Heart right ventricle (tissue), 16 donors: Measurements from ENCODE around the gene ACADM. TPM values are rescaled to one million over a fixed set of nuclear protein-coding genes. Genes with fewer than 3 reads are reported as not detected.
"Not testable (repeated sequence)": the region's sequence is repeated elsewhere in the genome, so short reads cannot be mapped to it uniquely, and the experiment has no call there.

Experiments
- ATAC-seq, 8 donors: fragments of 200-7000 bp; cut with Tn5 transposase; one replicate each; pipeline ENCODE4 v1.9.1; 2020; ENCODE audit warnings: mild to moderate bottlenecking in 8 of 8, moderate library complexity in 8 of 8, moderate number of reproducible peaks in 1 of 8
- DNase-seq, 2 donors: peaks; one replicate each; pipeline ENCODE4 v3.0.0-alpha.2; 2020
- H3K27ac ChIP-seq, 10 donors: fragments of 200-600 bp; sonication (generic) in 2 of 10; one replicate each; pipeline versions ENCODE4 v1.5.0 to v1.8.0; 2020 to 2022; ENCODE audit warnings: mild to moderate bottlenecking in 3 of 10
- H3K27me3 ChIP-seq, 7 donors: fragments of 200-600 bp; one replicate each; pipeline ENCODE4 v1.8.0; 2021 to 2022; ENCODE audit warnings: mild to moderate bottlenecking in 2 of 7
- H3K36me3 ChIP-seq, 9 donors: fragments of 200-600 bp; sonication (generic) in 1 of 9; one replicate each; pipeline versions ENCODE4 v1.5.0 to v1.8.0; 2020 to 2022; ENCODE audit warnings: mild to moderate bottlenecking in 2 of 9
- H3K4me1 ChIP-seq, 9 donors: fragments of 200-600 bp; sonication (generic) in 1 of 9; one replicate each; pipeline versions ENCODE4 v1.5.0 to v1.8.0; 2020 to 2022; ENCODE audit warnings: mild to moderate bottlenecking in 4 of 9
- H3K4me3 ChIP-seq, 10 donors: fragments of 200-600 bp; sonication (generic) in 2 of 10; one replicate each; pipeline versions ENCODE4 v1.5.0 to v1.8.0; 2020 to 2022; ENCODE audit warnings: mild to moderate bottlenecking in 7 of 10, moderate library complexity in 2 of 10
- H3K9me3 ChIP-seq, 11 donors: fragments of 200-600 bp in 10 of 11; sonication (generic) in 2 of 11; one replicate each; pipeline versions ENCODE4 v1.5.0 to v1.8.0; 2013 to 2022; ENCODE audit warnings: mild to moderate bottlenecking in 2 of 11, control low read depth in 1 of 11, moderate library complexity in 1 of 11
- CTCF ChIP-seq, 9 donors: fragments of 200-600 bp; sonication (generic) in 2 of 9; IDR thresholded peaks; one replicate each; pipeline versions ENCODE4 v1.5.0 to v1.8.0; 2021 to 2022; ENCODE audit warnings: antibody characterized with exemption in 9 of 9, mild to moderate bottlenecking in 5 of 9, moderate library complexity in 1 of 9
- WGBS, 2 donors: extraction: QIAGEN DNeasy Blood & Tissue Kit; methylation state at CpG; one replicate each; pipeline ENCODE4 v1.1.7; 2013; ENCODE audit warnings: inconsistent platforms in 1 of 2; 5-methylcytosine and 5-hydroxymethylcytosine counted together
- intact Hi-C, 10 donors: fragments of 100-400 bp; cut with DNase I; formaldehyde crosslinking; loops; one replicate each; pipeline versions ENCODE4 v1.11.1 to v1.14.2; 2022
- polyA plus RNA-seq, 2 donors: library from polyadenylated mRNA; stranded (reverse); fragments of 200-250 nt; gene quantifications; one replicate each; pipeline ENCODE4 v1.2.3, GENCODE V29; 2013
- total RNA-seq, 10 donors: library from RNA; stranded (reverse); fragmentation: NEBNext Ultra II Directional in 3 of 10; extraction: Animal tissue kit (Norgen Biotek cat#: 25700) in 3 of 10; gene quantifications; one replicate each; pipeline versions ENCODE4 v1.2.1 to v1.2.4, GENCODE V29; 2021 to 2023
- donor health status: Arrhythmogenic right ventricular cardiomyopathy.
- donor health status: ischemic (EF 13 %, LVEDD 7.1; RV severe dilation, severe dysfunction).
- donor health status: healthy with polysubstance abuse.
- donor health status: DM: no; HTN: yes; CAD: no.
- donor health status: DM: no; HTN: no; CAD: no.
- donor health status: ischemic (EF 25% LVEDD 6.9; RV normal size, moderate dysfunction).
- donor health status: ischemic (EF 25% LVEDD 5.7; RV mildly dilated, moderate dysfunction).
- donor health status: healthy.
- donor health status: DM: yes; HTN: yes; CAD: no.
- donor health status: Ischemic cardiomyopathy.
- donor health status: ischemic (EF 35%, LVEDD 5.7; RV mildly dilated, moderate dysfunction).
- donor health status: nonischemic (EF 11% LVEDD 7.7; RV severe dilation, severe dysfunction).
- donor health status: DM: yes; HTN: yes; CAD: no.
- donor health status: PGD.
- donor health status: ischemic (EF 29% LVEDD 5.4; RV normal size, mild dysfunction).
- donor health status: nonischemic (EF 23%, LVEDD 6.1; RV moderate dilation, normal function).

Gene ACADM
- total and polyA plus RNA-seq, 12 donors, result 39.3 to 425 (median 339) TPM

DNA sequence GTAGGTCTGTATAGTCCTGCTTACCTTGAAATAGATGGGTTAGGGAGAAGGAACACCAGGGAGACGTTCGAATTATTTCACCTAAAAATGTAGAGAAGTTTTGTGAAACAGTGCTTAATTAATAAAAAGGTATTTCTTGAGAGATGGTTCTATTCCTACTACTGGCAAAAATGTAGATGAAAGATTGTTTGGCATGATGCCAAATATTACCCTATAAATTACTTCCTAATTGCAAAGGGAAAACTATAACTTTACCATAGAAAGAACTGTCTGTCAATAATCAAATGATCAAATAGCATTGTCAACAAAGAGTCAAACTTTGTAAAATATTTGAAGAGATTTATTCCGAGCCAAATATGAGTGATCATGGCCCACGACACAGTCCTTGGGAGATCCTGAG lies 4.2 kb upstream of the ACADM start:
- intact Hi-C loops, result loop anchor here in 2 of 10 donors (5.0 to 10.0 kb wide), 2 partner anchors 64 to 67 kb away; partner anchors contain the start of gene RABGGTB (in 2 of the 2)
- H3K36me3 ChIP-seq, result no peaks in the 10 kb centered on the region
- H3K4me3 ChIP-seq, result no peak overlapping the region
- no peaks in the 10 kb centered on the region for H3K27me3 ChIP-seq
- TF ChIP-seq CTCF (IDR thresholded peaks at IDR 0.05), result no peak
- DNase-seq (no peak), ATAC-seq (no peak)
- WGBS, 2 donors, result 99% methylated on average over 4 of the region's 4 CpGs
- H3K9me3 ChIP-seq, result no peaks in the 10 kb centered on the region
- peaks cover 0 to 10% (median 7%) of the 10 kb centered on the region in 9 donors for H3K4me1 ChIP-seq
- H3K27ac ChIP-seq, result no peak overlapping the region

DNA sequence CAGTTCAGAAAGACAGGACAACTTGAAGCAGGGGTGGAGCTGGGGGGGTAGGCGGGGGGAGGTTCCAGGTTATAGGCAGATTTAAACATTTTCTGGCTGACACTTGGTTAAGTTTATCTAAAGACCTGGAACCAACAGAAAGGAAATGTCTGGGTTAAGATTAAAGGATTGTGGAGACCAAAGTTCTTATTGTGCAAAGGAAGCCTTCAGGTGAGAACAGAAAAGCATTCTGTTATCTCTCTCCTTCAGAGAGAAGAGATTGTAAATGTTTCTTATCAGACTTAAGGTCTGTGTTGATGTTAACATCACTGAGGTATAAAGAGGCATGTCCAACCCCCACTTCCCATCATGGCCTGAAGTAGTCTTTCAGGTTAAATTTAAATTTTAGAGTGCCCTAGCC lies 3.7 kb upstream of the ACADM start:
- DNase-seq, result no peak
- H3K4me1 ChIP-seq, result peaks cover 0 to 15% (median 12%) of the 10 kb centered on the region in 9 donors
- intact Hi-C loops, result loop anchor here in 2 of 10 donors (5.0 to 10.0 kb wide), 2 partner anchors 64 to 66 kb away; partner anchors contain the start of gene RABGGTB (in 2 of the 2)
- no peaks in the 10 kb centered on the region for H3K9me3 ChIP-seq
- 100% methylated on average over 1 of the region's 1 CpG for WGBS, 2 donors
- ATAC-seq, result no peak
- H3K36me3 ChIP-seq, result no peaks in the 10 kb centered on the region
- no peak overlapping the region for H3K27ac ChIP-seq
- no peaks in the 10 kb centered on the region for H3K27me3 ChIP-seq
- TF ChIP-seq CTCF (IDR thresholded peaks at IDR 0.05), result no peak
- H3K4me3 ChIP-seq, result no peak overlapping the region

DNA sequence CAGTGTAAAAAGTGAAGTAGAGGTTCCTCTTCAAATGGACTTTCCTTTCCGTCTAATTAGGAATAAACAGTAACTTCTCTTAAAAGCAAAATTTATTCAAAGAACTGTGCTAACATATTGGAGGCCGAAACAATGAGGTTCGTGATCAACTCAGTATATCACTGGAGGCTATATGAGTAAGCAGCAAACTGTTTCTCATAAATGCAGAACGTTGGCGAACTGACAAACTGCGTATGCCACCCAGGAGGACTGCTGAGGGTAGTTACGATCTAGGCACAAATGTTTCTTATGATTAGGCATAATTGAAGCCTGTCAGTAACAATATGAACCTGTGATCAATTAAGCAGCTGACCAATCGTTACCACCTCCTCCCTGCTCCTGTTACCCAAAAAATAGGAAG lies 2.3 kb upstream of the ACADM start:
- not testable (repeated sequence) for ATAC-seq, H3K27ac ChIP-seq, DNase-seq, H3K36me3 ChIP-seq, H3K9me3 ChIP-seq, H3K4me3 ChIP-seq, H3K27me3 ChIP-seq
- 92 to 94% methylated on average over 8 of the region's 8 CpGs for WGBS, 2 donors
- intact Hi-C loops, result loop anchor here in 2 of 10 donors (5.0 to 10.0 kb wide), 2 partner anchors 63 to 65 kb away; partner anchors contain the start of gene RABGGTB (in 2 of the 2)
- H3K4me1 ChIP-seq, result peaks cover 0 to 29% (median 25%) of the 10 kb centered on the region in 9 donors

DNA sequence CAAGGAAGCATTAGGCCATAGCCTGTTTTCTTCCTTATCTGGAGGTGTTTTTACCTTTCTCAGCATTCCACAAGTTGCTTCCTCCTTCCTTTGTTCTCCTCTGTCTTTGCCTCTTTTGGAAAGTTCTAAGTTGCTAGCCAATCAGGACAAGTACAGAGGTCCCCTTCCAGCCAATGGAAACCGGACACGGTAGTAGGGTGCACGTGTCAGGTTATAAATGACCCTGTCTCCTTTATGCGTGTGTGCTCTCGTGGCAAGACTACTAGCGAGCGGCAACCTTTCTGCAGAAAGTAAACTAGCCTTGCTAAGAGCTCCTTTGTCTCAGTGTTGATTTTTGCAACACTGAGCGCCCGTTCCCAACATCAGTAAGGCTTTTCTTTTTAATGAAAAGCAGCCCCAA lies 1.5 kb upstream of the ACADM start:
- intact Hi-C loops, result loop anchor here in 2 of 10 donors (5.0 to 10.0 kb wide), 2 partner anchors 62 to 64 kb away; partner anchors contain the start of gene RABGGTB (in 2 of the 2)
- Histone ChIP-seq H3K4me1 (peaks cover 0 to 35% (median 28%) of the 10 kb centered on the region in 9 donors), H3K27me3 (no peaks in the 10 kb centered on the region), H3K4me3 (no peak overlapping the region), H3K9me3 (no peaks in the 10 kb centered on the region), H3K27ac (peak overlapping the region in 4 of 10 donors; percentile 90 to 96 (median 92)), H3K36me3 (no peaks in the 10 kb centered on the region)
- TF ChIP-seq CTCF (IDR thresholded peaks at IDR 0.05), result no peak
- DNase-seq, result no peak
- ATAC-seq, result no peak
- 97 to 99% methylated on average over 9 of the region's 9 CpGs for WGBS, 2 donors

DNA sequence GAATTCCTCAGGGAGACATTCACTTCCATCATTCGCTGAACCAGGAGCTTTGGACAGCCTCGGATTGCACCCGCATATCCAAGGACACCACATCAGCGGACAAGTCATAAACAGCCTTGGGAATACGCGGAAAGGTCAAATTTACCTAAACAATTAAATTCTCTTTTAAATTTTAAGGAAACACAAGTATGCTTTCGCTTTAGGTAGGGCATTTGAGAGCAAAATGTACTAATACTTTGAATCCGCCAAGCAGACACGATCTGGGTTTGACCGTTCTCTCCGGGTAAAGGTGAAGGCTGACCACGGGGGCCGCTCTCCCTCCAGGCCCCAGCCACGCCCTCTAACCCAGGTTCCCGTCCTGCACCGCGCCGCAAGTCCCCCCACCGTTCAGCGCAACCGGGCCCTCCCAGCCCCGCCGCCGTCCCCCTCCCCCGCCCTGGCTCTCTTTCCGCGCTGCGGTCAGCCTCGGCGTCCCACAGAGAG lies 479 bp upstream of the ACADM start:
- TF ChIP-seq CTCF (IDR thresholded peaks at IDR 0.05), result no peak
- Histone ChIP-seq H3K4me3 (peak overlapping the region; percentile 66 to 93 (median 72)), H3K27me3 (no peaks in the 10 kb centered on the region), H3K9me3 (no peaks in the 10 kb centered on the region), H3K36me3 (no peaks in the 10 kb centered on the region), H3K27ac (peak overlapping the region; percentile 80 to 96 (median 92)), H3K4me1 (peaks cover 0 to 35% (median 28%) of the 10 kb centered on the region in 9 donors)
- WGBS, 2 donors, result 1 to 3% methylated on average over 24 to 30 of the region's 30 CpGs
- DNase-seq (peak; percentile 85 to 88), ATAC-seq (peak; percentile 94 to 98 (median 95))
- intact Hi-C loops, result loop anchor here in 4 of 10 donors (2.0 to 10.0 kb wide), 3 partner anchors 61 to 63 kb away; partner anchors contain the start of gene RABGGTB (in 4 of the 4)
